WERI-Rb-1 (cell line): Measurements from ENCODE around the gene ZSCAN4.

Experiments
- DNase-seq: peaks from one replicate; pipeline ENCODE4 v3.0.0-alpha.2; 2020
- H3K27ac ChIP-seq: fragments of 250-450 bp; sonication (Bioruptor Pico); 2 replicates; pipeline ENCODE4 v1.5.1; 2020; ENCODE audit warnings: mild to moderate bottlenecking, moderate library complexity
- H3K27me3 ChIP-seq: fragments of 250-450 bp; sonication (Bioruptor Pico); 2 replicates; pipeline ENCODE4 v1.5.1; 2021; ENCODE audit warnings: mild to moderate bottlenecking, low read depth, moderate library complexity; ENCODE audit not compliant: insufficient read depth, severe bottlenecking
- H3K36me3 ChIP-seq: fragments of 250-450 bp; sonication (Bioruptor Pico); 2 replicates; pipeline ENCODE4 v1.5.1; 2020; ENCODE audit warnings: mild to moderate bottlenecking, moderate library complexity
- H3K4me3 ChIP-seq: 2 replicates; pipeline ENCODE4 v1.5.1; 2011; ENCODE audit warnings: low read depth, mild to moderate bottlenecking, control low read depth, low read length
- H3K9me3 ChIP-seq: fragments of 250-450 bp; sonication (Bioruptor Pico); 2 replicates; pipeline ENCODE4 v1.5.1; 2021; ENCODE audit warnings: mild to moderate bottlenecking, moderate library complexity; ENCODE audit not compliant: severe bottlenecking
- CTCF ChIP-seq: IDR thresholded peaks from 2 replicates; pipeline ENCODE4 v1.5.1; 2011; ENCODE audit warnings: low read depth, mild to moderate bottlenecking, control low read depth, inconsistent platforms, low read length

ZSCAN4 gene

GRCh38 chr19:57665261-57665806 lies 3.4 kb upstream of the ZSCAN4 start:
- no peak for DNase-seq
- TF ChIP-seq CTCF, result no peak
- H3K4me3 ChIP-seq, result no peak overlapping the region; the same call in 1 of the 2 replicates
- peaks cover 4% of the 10 kb centered on the region for H3K27me3 ChIP-seq
- no peak overlapping the region for H3K27ac ChIP-seq
- H3K36me3 ChIP-seq, result no peaks in the 10 kb centered on the region
- no peaks in the 10 kb centered on the region for H3K9me3 ChIP-seq

DNA sequence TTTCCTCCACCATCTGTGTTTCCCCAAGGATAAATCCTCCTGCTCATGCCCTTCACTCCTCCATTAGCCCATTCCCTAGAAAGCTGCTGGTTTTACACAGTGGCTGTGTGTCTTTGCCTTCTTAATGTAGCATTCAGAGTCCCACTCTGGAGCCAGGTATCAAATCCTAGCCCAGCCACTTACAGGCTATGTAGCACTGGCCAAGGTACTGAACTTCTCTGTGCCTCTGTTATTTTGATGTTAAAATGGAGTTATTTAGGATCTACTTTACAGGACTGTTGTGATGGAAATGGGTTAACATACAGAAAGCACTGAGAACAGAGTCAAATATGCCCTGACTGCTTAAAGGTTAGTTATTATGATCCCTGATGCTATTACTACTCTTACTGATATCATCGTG lies 1.5 kb upstream of the ZSCAN4 start:
- no peak overlapping the region for H3K27ac ChIP-seq
- DNase-seq, result no peak
- H3K4me3 ChIP-seq, result no peak overlapping the region
- H3K36me3 ChIP-seq, result no peaks in the 10 kb centered on the region
- peaks cover 4% of the 10 kb centered on the region for H3K27me3 ChIP-seq
- no peaks in the 10 kb centered on the region for H3K9me3 ChIP-seq
- no peak for TF ChIP-seq CTCF

GRCh38 chr19:57671124-57671895 lies 2.6 kb downstream of the ZSCAN4 start:
- no peak for TF ChIP-seq CTCF
- H3K9me3 ChIP-seq, result no peaks in the 10 kb centered on the region
- H3K27me3 ChIP-seq, result peaks cover 12% of the 10 kb centered on the region
- H3K4me3 ChIP-seq, result no peak overlapping the region
- no peaks in the 10 kb centered on the region for H3K36me3 ChIP-seq
- DNase-seq, result no peak
- H3K27ac ChIP-seq, result no peak overlapping the region

DNA sequence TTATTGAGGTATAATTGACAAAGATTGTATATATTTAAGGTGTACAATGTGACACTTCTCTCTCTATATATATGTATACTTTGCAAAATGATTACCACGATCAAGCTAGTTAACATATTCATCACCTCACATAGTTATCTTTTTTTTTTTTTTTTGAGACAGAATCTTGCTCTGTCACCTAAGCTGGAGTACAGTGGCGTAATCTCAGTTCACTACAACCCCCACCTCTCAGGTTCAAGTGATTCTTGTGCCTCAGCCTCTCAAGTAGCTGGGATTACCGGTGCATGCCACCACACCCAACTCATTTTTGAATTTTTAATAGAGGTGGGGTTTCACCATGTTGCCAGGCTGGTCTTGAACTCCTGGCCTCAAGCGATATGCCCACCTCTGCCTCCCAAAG lies 3.7 kb downstream of the ZSCAN4 start:
- peaks cover 12% of the 10 kb centered on the region for H3K27me3 ChIP-seq
- H3K36me3 ChIP-seq, result no peaks in the 10 kb centered on the region
- no peak for DNase-seq
- no peak for TF ChIP-seq CTCF
- H3K27ac ChIP-seq, result no peak overlapping the region
- no peak overlapping the region for H3K4me3 ChIP-seq
- H3K9me3 ChIP-seq, result no peaks in the 10 kb centered on the region

GRCh38 chr19:57675881-57676280 lies 7.1 kb downstream of the ZSCAN4 start:
- Histone ChIP-seq H3K4me3 (no peak overlapping the region), H3K27ac (no peak overlapping the region), H3K27me3 (peaks cover 8% of the 10 kb centered on the region), H3K36me3 (no peaks in the 10 kb centered on the region), H3K9me3 (no peaks in the 10 kb centered on the region)
- no peak for TF ChIP-seq CTCF
- no peak for DNase-seq
